CD4-positive, alpha-beta memory T cell (primary cell): ENCODE measurements around the gene DPH3. TPM values are rescaled to one million over a fixed set of nuclear protein-coding genes. Genes with fewer than 3 reads are reported as not detected.
A peak's percentile ranks its signal among the peaks of the same experiment; 100 is the strongest.

Source experiments
- CTCF ChIA-PET: fragments of 350-600 bp; sonication (Branson Sonifier 250); formaldehyde crosslinking; loops from one replicate; lab custom pipeline; 2021; ENCODE audit warnings: inconsistent platforms; ENCODE audit not compliant: partially characterized antibody; lab: Charles Lee
- POLR2A ChIA-PET: fragments of 350-600 bp; sonication (Branson Sonifier 250); formaldehyde crosslinking; loops from one replicate; lab custom pipeline; 2021; ENCODE audit not compliant: partially characterized antibody; lab: Charles Lee
- DNase-seq, 5 donors: peaks; one replicate each; pipeline versions ENCODE4 v3.0.0 to v3.0.0-alpha.2; 2020 to 2022; ENCODE audit warnings: mixed read lengths in 1 of 5
- H3K27ac ChIP-seq: one replicate; pipeline ENCODE4 v1.7.0; 2013; ENCODE audit warnings: low read depth, low read length
- H3K27me3 ChIP-seq: 2 replicates; pipeline ENCODE4 v1.7.0; 2013; ENCODE audit warnings: mild to moderate bottlenecking, low read length, moderate library complexity; ENCODE audit not compliant: insufficient read depth
- H3K36me3 ChIP-seq: 2 replicates; pipeline ENCODE4 v1.7.0; 2013; ENCODE audit warnings: mild to moderate bottlenecking, low read length, moderate library complexity; ENCODE audit not compliant: insufficient read depth
- H3K4me1 ChIP-seq: 2 replicates; pipeline ENCODE4 v1.7.0; 2013; ENCODE audit warnings: mild to moderate bottlenecking, low read length, moderate library complexity; ENCODE audit not compliant: insufficient read depth
- H3K4me3 ChIP-seq, 2 donors: one replicate each; pipeline ENCODE4 v1.7.0; 2013; ENCODE audit warnings: low read length in 2 of 2, mild to moderate bottlenecking in 1 of 2
- H3K9me3 ChIP-seq, 2 donors: one replicate each; pipeline ENCODE4 v1.7.0; 2013; ENCODE audit warnings: low read length in 2 of 2, control low read depth in 1 of 2; ENCODE audit not compliant: control insufficient read depth in 1 of 2
- H3K27ac Mint-ChIP-seq, 7 donors: one replicate each; pipeline ENCODE4 v1.8.0; 2020 to 2021; ENCODE audit warnings: mixed read lengths in 7 of 7, mild to moderate bottlenecking in 6 of 7, inconsistent platforms in 3 of 7, moderate library complexity in 3 of 7
- H3K27me3 Mint-ChIP-seq, 2 donors: one replicate each; pipeline ENCODE4 v1.8.0; 2020 to 2021; ENCODE audit warnings: mixed read lengths in 2 of 2
- H3K36me3 Mint-ChIP-seq, 2 donors: one replicate each; pipeline ENCODE4 v1.8.0; 2020 to 2021; ENCODE audit warnings: mixed read lengths in 2 of 2, inconsistent platforms in 1 of 2, mild to moderate bottlenecking in 1 of 2
- H3K4me1 Mint-ChIP-seq, 4 donors: one replicate each; pipeline ENCODE4 v1.8.0; 2020 to 2021; ENCODE audit warnings: mixed read lengths in 4 of 4, mild to moderate bottlenecking in 1 of 4
- H3K4me3 Mint-ChIP-seq, 8 donors: one replicate each; pipeline ENCODE4 v1.8.0; 2020 to 2021; ENCODE audit warnings: mixed read lengths in 8 of 8, mild to moderate bottlenecking in 7 of 8, moderate library complexity in 6 of 8, inconsistent platforms in 3 of 8
- H3K9me3 Mint-ChIP-seq, 8 donors: one replicate each; pipeline ENCODE4 v1.8.0; 2020 to 2021; ENCODE audit warnings: mixed read lengths in 8 of 8, mild to moderate bottlenecking in 5 of 8, inconsistent platforms in 3 of 8, moderate library complexity in 1 of 8
- intact Hi-C: fragments of 100-400 bp; cut with micrococcal nuclease; formaldehyde crosslinking; loops from one replicate; pipeline ENCODE4 v1.15.1; 2023
- polyA plus RNA-seq, 2 donors: library from polyadenylated mRNA; unstranded; fragments of 300-500 nt; fragmentation: Illumina TruSeq; gene quantifications; one replicate each; pipeline ENCODE4 v1.2.3, GENCODE V29; 2021
- total RNA-seq, 2 experiments: library from RNA; stranded (reverse); gene quantifications; one replicate each; pipeline ENCODE4 v1.2.3, GENCODE V29; 2021

Gene DPH3
- total and polyA plus RNA-seq, 4 experiments from 2014 or later, result 15.2 to 39.7 (median 17.5) TPM

DNA sequence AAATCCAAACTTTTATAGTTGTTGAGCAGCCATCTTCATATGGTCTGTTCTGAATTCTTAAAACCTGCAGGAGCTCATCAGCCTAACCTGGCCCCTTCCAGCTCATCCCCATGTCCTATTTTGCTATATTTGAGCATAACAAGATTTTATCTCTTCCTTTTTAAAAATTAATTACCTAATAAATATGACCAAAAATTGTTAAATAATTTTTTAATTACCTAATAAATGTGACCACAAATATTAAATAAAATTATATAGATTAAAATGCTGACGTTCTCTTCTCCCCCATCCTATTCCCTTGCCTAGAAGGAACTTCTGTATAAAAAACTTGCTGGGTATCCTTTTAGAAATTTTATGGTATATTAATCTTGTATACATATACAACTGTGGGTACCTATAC is 44.0 kb upstream of the DPH3 start:
- no peak overlapping the region for H3K4me3 ChIP-seq
- H3K27ac Mint-ChIP-seq, result peak overlapping the region in 6 of 7 donors; percentile 26 to 96 (median 74)
- DNase-seq, result no peak

DNA sequence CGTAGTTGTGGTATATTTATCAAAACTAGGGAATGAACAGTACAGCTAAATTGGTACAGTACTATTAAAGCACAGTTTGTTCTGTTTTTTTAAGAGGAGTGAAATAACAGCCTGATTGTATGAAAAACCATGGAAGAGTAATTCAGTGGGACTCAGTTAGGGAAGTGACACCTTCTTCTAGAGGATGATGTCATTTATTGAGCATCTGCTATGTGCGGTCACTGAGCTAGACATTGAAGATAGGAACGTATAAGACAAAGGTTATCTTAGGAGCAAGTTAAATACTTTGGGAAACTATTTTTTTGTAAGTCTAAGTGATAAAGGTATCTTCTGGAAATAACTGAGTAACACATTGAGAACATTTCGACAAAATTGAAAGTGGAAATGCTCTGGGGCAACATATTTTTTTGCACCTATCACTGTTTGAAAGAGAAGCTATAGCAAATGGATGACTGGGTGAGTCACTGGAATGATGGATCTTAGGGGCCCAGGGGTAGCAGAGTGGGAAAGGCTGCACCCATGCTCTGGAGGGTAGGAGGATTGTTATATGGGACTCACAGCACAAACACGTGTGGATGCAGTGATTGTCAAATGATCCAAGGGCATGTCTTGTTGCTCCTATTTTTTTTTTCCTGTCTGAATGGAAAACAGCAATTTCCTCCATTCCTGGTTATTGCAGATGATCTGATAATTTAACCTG is 43.2 kb upstream of the DPH3 start:
- no peak for DNase-seq
- peaks cover 3% of the 10 kb centered on the region for H3K36me3 ChIP-seq
- H3K4me3 ChIP-seq, result no peak overlapping the region

More for the DNA sequence above, 44.0 kb upstream of the DPH3 start:
- H3K9me3 Mint-ChIP-seq, result peaks cover 0 to 1% (median 0%) of the 10 kb centered on the region in 8 donors
- H3K27me3 Mint-ChIP-seq, result no peaks in the 10 kb centered on the region
- Histone ChIP-seq H3K4me1 (peaks cover 98% of the 10 kb centered on the region), H3K36me3 (peaks cover 6% of the 10 kb centered on the region), H3K9me3 (no peaks in the 10 kb centered on the region), H3K27ac (peak overlapping the region; percentile 59), H3K27me3 (no peaks in the 10 kb centered on the region)
- H3K4me3 Mint-ChIP-seq, result peak overlapping the region in 3 of 8 donors; percentile 65 to 77 (median 73)
- ChIA-PET CTCF (interaction anchor here (0.9 to 9.8 kb wide), 3 partner anchors 8 to 18 kb away, joined by 3 to 132 read pairs (median 102); no protein-coding TSS in a partner anchor), POLR2A (interaction anchor here (0.5 to 11.0 kb wide), 9 partner anchors 8 to 533 kb away, joined by 3 to 350 read pairs (median 5); partner anchors contain the start of genes DPH3 and OXNAD1)
- peaks cover 62 to 76% of the 10 kb centered on the region in 2 donors for H3K36me3 Mint-ChIP-seq
- H3K4me1 Mint-ChIP-seq, result peaks cover 77 to 94% (median 87%) of the 10 kb centered on the region in 4 donors
- intact Hi-C loops, result loop anchor here (1.0 to 10.0 kb wide), 4 partner anchors 7 to 536 kb away; partner anchors contain the start of gene OXNAD1

DNA sequence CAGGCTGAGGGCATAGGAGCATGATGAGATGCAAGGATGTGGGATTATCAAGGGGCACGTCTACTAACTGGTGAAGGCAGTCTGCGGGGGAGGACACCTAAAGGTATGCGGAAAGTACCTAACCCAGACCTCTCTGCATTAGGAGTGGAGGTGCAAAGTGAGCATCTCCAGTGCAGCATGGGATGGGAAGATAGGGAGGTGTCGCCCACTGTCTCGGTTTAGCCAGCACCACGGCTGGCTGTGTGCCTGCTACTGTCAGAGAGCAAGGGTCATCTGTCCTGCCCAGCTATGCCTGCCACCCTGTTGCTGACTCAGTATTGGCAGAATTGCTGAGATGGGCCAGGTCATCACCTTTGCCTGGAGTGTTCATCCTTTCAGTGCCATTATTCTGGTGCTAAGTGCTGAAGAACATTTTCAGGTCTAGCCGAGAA is 40.4 kb upstream of the DPH3 start:
- H3K36me3 Mint-ChIP-seq, result peaks cover 73 to 86% of the 10 kb centered on the region in 2 donors

More for the DNA sequence above, 43.2 kb upstream of the DPH3 start:
- Mint-ChIP-seq H3K36me3 (peaks cover 68 to 76% of the 10 kb centered on the region in 2 donors), H3K27me3 (no peaks in the 10 kb centered on the region), H3K4me3 (peak overlapping the region in 7 of 8 donors; percentile 52 to 77 (median 65)), H3K9me3 (peaks cover 0 to 1% (median 0%) of the 10 kb centered on the region in 8 donors), H3K27ac (peak overlapping the region; percentile 77 to 86 (median 83)), H3K4me1 (peaks cover 74 to 94% (median 85%) of the 10 kb centered on the region in 4 donors)
- Histone ChIP-seq H3K27ac (peak overlapping the region; percentile 11), H3K27me3 (no peaks in the 10 kb centered on the region), H3K4me1 (peaks cover 98% of the 10 kb centered on the region), H3K9me3 (no peaks in the 10 kb centered on the region)
- CTCF ChIA-PET, result interaction anchor here (0.9 to 9.8 kb wide), 5 partner anchors 8 to 242 kb away, joined by 3 to 132 read pairs (median 6); no protein-coding TSS in a partner anchor
- POLR2A ChIA-PET, result interaction anchor here (0.5 to 11.0 kb wide), 6 partner anchors 8 to 1219 kb away, joined by 3 to 350 read pairs (median 57); no protein-coding TSS in a partner anchor
- intact Hi-C loops, result loop anchor here (10.0 kb wide), 1 partner anchor 537 kb away; no protein-coding TSS in a partner anchor

DNA sequence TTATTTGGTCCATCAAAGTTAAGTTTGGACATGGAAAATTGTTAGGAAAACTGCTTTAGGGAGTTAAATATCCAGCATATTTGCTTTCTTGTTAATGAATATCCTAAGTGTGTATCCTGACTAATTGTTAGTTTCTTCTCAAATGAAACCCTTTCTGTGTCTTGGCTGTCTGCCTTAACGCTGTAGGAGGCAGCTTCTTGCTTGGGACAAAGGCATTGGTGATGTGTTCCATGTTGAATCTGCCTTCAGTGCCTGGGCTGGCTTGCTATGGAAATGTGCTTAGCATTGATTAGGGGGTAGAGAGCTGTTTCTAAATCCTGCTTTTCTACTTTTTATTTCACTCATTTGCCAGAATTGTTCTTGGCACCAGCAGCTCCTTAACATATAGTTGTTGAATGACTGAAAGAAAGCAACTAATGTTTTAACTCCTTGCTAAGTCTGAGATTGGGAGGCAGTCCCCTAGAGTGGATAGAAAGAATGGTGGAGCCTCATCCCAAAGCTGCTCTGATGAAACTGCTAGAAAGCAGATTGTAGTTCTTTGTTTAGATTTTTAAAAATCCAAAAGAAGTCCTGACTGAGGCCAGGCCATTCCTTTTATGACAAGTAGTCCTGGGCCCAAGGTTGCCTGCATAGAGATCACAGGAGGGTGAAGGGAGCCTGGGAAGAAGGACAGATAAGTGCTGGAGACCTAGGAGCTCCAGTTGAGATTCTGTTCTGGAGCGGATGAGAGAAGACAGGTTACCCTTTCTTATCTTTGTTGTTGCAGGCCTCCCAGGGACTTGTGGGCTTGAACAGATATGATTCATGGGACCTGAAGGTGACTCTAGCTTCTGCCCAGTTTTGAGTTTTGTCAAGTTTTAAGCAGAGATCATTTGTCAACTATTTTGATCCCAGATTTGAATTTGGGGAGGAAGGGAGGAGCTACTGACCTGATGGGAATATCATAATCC is 39.6 kb upstream of the DPH3 start:
- DNase-seq, result no peak
- H3K4me3 ChIP-seq, result peak overlapping the region; percentile 10 to 39
- H3K4me1 ChIP-seq, result peaks cover 99% of the 10 kb centered on the region
- intact Hi-C loops, result loop anchor here (10.0 kb wide), 1 partner anchor 540 kb away; no protein-coding TSS in a partner anchor
- H3K27me3 Mint-ChIP-seq, result no peaks in the 10 kb centered on the region
- peaks cover 69 to 83% of the 10 kb centered on the region in 2 donors for H3K36me3 Mint-ChIP-seq
- POLR2A ChIA-PET, result interaction anchor here (1.0 to 11.0 kb wide), 7 partner anchors 12 to 208 kb away, joined by 3 to 350 read pairs (median 32); partner anchors contain the start of genes DPH3, OXNAD1 and RFTN1
- no peaks in the 10 kb centered on the region for H3K9me3 ChIP-seq
- CTCF ChIA-PET, result interaction anchor here (1.1 to 9.8 kb wide), 6 partner anchors 9 to 207 kb away, joined by 4 to 132 read pairs (median 14); no protein-coding TSS in a partner anchor
- peaks cover 15% of the 10 kb centered on the region for H3K36me3 ChIP-seq
- H3K27ac ChIP-seq, result peak overlapping the region; percentile 54
- no peaks in the 10 kb centered on the region for H3K9me3 Mint-ChIP-seq
- no peaks in the 10 kb centered on the region for H3K27me3 ChIP-seq
- H3K27ac Mint-ChIP-seq, result peak overlapping the region; percentile 86 to 98 (median 95)
- H3K4me3 Mint-ChIP-seq, result peak overlapping the region; percentile 62 to 81 (median 78)
- peaks cover 85 to 99% (median 91%) of the 10 kb centered on the region in 4 donors for H3K4me1 Mint-ChIP-seq

More for the DNA sequence above, 40.4 kb upstream of the DPH3 start:
- CTCF ChIA-PET, result interaction anchor here (1.5 to 9.8 kb wide), 5 partner anchors 10 to 207 kb away, joined by 4 to 132 read pairs (median 16); no protein-coding TSS in a partner anchor
- peaks cover 99% of the 10 kb centered on the region for H3K4me1 ChIP-seq
- peak overlapping the region; percentile 54 for H3K27ac ChIP-seq
- H3K27me3 ChIP-seq, result no peaks in the 10 kb centered on the region
- peaks cover 15% of the 10 kb centered on the region for H3K36me3 ChIP-seq
- Mint-ChIP-seq H3K4me1 (peaks cover 85 to 99% (median 91%) of the 10 kb centered on the region in 4 donors), H3K9me3 (no peaks in the 10 kb centered on the region), H3K27me3 (no peaks in the 10 kb centered on the region), H3K4me3 (peak overlapping the region; percentile 62 to 81 (median 78)), H3K27ac (peak overlapping the region; percentile 86 to 98 (median 95))
- DNase-seq, result peak in 4 of 5 donors; percentile 43 to 83 (median 54)
- POLR2A ChIA-PET, result interaction anchor here (1.2 to 11.0 kb wide), 6 partner anchors 11 to 207 kb away, joined by 3 to 350 read pairs (median 70); partner anchors contain the start of gene RFTN1
- H3K4me3 ChIP-seq, result peak overlapping the region; percentile 19 to 39
- no peaks in the 10 kb centered on the region for H3K9me3 ChIP-seq
- intact Hi-C loops, result loop anchor here (10.0 kb wide), 1 partner anchor 540 kb away; no protein-coding TSS in a partner anchor

DNA sequence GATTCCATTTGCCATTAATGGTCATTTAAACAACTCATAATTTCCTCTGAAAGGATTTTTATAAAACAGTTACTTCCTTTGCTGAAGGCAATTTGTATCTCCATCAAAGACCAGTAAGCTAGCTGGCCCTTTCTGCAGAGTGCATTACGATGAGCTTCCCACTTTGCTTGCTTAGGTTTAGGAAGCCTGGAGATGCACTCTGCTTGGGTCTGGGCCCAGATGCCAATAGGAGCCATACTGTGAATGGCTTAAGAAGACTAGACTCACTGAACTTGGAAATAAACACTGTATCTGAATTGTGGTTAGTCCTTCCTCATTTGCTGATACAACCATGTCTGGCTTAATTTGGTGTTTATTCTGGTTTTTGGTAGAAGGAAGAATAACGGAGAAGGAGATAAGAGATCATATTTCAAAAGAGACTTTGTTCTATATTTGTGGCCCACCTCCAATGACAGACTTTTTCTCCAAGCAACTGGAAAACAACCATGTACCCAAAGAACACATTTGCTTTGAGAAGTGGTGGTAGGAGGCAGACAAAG is 38.4 kb upstream of the DPH3 start:
- no peak for DNase-seq
- CTCF ChIA-PET, result interaction anchor here (0.7 to 9.8 kb wide), 4 partner anchors 9 to 17 kb away, joined by 3 to 132 read pairs (median 57); no protein-coding TSS in a partner anchor
- Histone ChIP-seq H3K36me3 (peaks cover 15% of the 10 kb centered on the region), H3K27ac (peak overlapping the region; percentile 49), H3K27me3 (no peaks in the 10 kb centered on the region), H3K4me1 (peaks cover 99% of the 10 kb centered on the region), H3K4me3 (peak overlapping the region in 1 of 2 donors; percentile 21), H3K9me3 (no peaks in the 10 kb centered on the region)
- Mint-ChIP-seq H3K9me3 (no peaks in the 10 kb centered on the region), H3K4me1 (peaks cover 88 to 99% (median 93%) of the 10 kb centered on the region in 4 donors), H3K36me3 (peaks cover 75 to 89% of the 10 kb centered on the region in 2 donors), H3K4me3 (peak overlapping the region; percentile 89 to 96 (median 90)), H3K27ac (peak overlapping the region; percentile 64 to 97 (median 92)), H3K27me3 (no peaks in the 10 kb centered on the region)
- intact Hi-C loops, result loop anchor here (10.0 kb wide), 1 partner anchor 542 kb away; no protein-coding TSS in a partner anchor
- POLR2A ChIA-PET, result interaction anchor here (1.5 to 11.0 kb wide), 5 partner anchors 11 to 209 kb away, joined by 4 to 350 read pairs (median 109); partner anchors contain the start of gene RFTN1
